A549 (cell line): ENCODE results near the gene PNRC2.

Experiments used
- CHD2 ChIP-seq: fragments of 150-350 bp; IDR thresholded peaks from 2 replicates; pipeline ENCODE4 v1.6.1; 2014; ENCODE audit warnings: low read length; ENCODE audit not compliant: partially characterized antibody
- EP300 ChIP-seq, 2 experiments: fragments of >200 bp; sonication (Bioruptor Twin); formaldehyde crosslinking; IDR thresholded peaks; 2 replicates in 1 of 2; 3 replicates in 1 of 2; pipeline ENCODE4 v1.6.1; 2016 to 2017
- FOSL2 ChIP-seq, 2 experiments: fragments of 450-650 bp in 1 of 2; fragments of >200 bp in 1 of 2; sonication (Bioruptor Twin) in 1 of 2; formaldehyde crosslinking; IDR thresholded peaks; 2 replicates each; pipeline versions ENCODE4 v1.5.0 to v1.6.1; 2016 to 2020; ENCODE audit warnings: mild to moderate bottlenecking in 1 of 2, moderate library complexity in 1 of 2
- HDAC2 ChIP-seq: fragments of 200-600 bp; sonication (generic); IDR thresholded peaks from 2 replicates; pipeline ENCODE4 v1.6.1; 2016
- JUN ChIP-seq, 2 experiments: fragments of >200 bp; sonication (Bioruptor Twin); formaldehyde crosslinking; IDR thresholded peaks; 2 replicates in 1 of 2; 3 replicates in 1 of 2; pipeline ENCODE4 v1.6.1; 2016 to 2017
- MAZ ChIP-seq: fragments of 150-350 bp; IDR thresholded peaks from 2 replicates; pipeline ENCODE4 v1.6.1; 2014; ENCODE audit warnings: antibody characterized with exemption, low read depth, low read length, borderline replicate concordance
- NFE2L2 ChIP-seq: fragments of 150-350 bp; conservative IDR thresholded peaks from 2 replicates; pipeline ENCODE4 v1.6.1; 2014; ENCODE audit warnings: low read length
- POLR2A ChIP-seq: IDR thresholded peaks from 2 replicates; pipeline ENCODE4 v1.6.1; 2012; ENCODE audit warnings: mild to moderate bottlenecking, low read length
- RFX5 ChIP-seq: fragments of 450-650 bp; IDR thresholded peaks from 2 replicates; pipeline ENCODE4 v1.7.1; 2014; ENCODE audit warnings: antibody characterized with exemption, mild to moderate bottlenecking, moderate library complexity
- RNF2 ChIP-seq: fragments of 200-600 bp; sonication (generic); IDR thresholded peaks from 2 replicates; pipeline ENCODE4 v1.6.1; 2016; ENCODE audit warnings: low read depth, mild to moderate bottlenecking, antibody characterized with exemption, moderate library complexity, borderline replicate concordance
- TFCP2L1 ChIP-seq: fragments of 250-450 bp; sonication (Bioruptor Pico); IDR thresholded peaks from 2 replicates; pipeline ENCODE4 v1.5.0; 2021; ENCODE audit warnings: mild to moderate bottlenecking
- TF ChIP-seq, protein P1 (sequence below): fragments of >200 bp; sonication (Bioruptor Twin); formaldehyde crosslinking; IDR thresholded peaks from 3 replicates; pipeline ENCODE4 v1.5.1; 2016
- TF ChIP-seq, protein P2 (sequence below): fragments of 250-450 bp; sonication (Bioruptor Pico); IDR thresholded peaks from 2 replicates; pipeline ENCODE4 v1.5.0; 2021; ENCODE audit warnings: mild to moderate bottlenecking, moderate library complexity, borderline replicate concordance
- TF ChIP-seq, protein P3 (sequence below): fragments of 450-650 bp; IDR thresholded peaks from 2 replicates; pipeline ENCODE4 v1.6.1; 2014; ENCODE audit warnings: antibody characterized with exemption

DNA sequence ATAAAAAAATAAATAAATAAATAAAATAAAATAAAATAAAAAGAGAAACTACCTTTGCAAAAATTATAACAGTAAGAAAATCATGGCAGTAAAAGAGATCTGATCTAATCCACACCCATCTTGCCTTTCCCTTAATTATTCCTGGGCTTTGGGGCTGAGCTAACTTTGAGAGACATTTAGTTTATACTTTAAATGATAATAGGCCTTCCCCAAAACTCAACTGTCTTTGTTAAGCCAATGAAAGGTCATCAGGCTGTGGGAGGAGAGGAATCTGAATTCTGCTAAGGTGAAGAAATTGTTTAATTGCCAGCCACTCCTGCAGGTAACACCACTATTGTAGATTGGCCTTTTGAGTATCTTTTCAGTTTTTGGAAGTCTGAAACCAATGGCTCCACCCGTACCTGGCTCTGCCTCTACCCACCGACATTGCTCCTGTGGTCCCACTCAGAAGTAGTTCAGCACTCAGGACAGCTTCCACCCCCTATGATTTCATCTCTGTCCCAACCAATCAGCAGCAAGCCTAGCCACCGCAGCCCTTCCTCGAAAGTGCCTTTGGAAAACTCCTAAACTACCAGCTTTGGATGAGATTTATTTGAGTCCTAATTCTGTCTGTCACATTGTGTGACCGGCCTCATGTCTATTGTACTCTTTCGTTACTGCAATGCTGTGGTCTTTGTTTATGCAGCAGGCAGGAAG lies 23.0 kb upstream of the PNRC2 start:
- TF ChIP-seq EP300 (IDR thresholded peaks at IDR 0.05), result no peak
- no peak for TF ChIP-seq JUN (IDR thresholded peaks at IDR 0.05)
- TF ChIP-seq, protein P1, sequence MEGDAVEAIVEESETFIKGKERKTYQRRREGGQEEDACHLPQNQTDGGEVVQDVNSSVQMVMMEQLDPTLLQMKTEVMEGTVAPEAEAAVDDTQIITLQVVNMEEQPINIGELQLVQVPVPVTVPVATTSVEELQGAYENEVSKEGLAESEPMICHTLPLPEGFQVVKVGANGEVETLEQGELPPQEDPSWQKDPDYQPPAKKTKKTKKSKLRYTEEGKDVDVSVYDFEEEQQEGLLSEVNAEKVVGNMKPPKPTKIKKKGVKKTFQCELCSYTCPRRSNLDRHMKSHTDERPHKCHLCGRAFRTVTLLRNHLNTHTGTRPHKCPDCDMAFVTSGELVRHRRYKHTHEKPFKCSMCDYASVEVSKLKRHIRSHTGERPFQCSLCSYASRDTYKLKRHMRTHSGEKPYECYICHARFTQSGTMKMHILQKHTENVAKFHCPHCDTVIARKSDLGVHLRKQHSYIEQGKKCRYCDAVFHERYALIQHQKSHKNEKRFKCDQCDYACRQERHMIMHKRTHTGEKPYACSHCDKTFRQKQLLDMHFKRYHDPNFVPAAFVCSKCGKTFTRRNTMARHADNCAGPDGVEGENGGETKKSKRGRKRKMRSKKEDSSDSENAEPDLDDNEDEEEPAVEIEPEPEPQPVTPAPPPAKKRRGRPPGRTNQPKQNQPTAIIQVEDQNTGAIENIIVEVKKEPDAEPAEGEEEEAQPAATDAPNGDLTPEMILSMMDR, result no peak
- no peak for TF ChIP-seq MAZ
- TF ChIP-seq POLR2A, result no peak
- TF ChIP-seq, protein P2, sequence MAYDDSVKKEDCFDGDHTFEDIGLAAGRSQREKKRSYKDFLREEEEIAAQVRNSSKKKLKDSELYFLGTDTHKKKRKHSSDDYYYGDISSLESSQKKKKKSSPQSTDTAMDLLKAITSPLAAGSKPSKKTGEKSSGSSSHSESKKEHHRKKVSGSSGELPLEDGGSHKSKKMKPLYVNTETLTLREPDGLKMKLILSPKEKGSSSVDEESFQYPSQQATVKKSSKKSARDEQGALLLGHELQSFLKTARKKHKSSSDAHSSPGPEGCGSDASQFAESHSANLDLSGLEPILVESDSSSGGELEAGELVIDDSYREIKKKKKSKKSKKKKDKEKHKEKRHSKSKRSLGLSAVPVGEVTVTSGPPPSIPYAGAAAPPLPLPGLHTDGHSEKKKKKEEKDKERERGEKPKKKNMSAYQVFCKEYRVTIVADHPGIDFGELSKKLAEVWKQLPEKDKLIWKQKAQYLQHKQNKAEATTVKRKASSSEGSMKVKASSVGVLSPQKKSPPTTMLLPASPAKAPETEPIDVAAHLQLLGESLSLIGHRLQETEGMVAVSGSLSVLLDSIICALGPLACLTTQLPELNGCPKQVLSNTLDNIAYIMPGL (CRISPR knock-in tag), result no peak
- no peak for TF ChIP-seq RFX5
- no peak for TF ChIP-seq RNF2
- no peak for TF ChIP-seq NFE2L2
- no peak for TF ChIP-seq HDAC2
- TF ChIP-seq, protein P3, sequence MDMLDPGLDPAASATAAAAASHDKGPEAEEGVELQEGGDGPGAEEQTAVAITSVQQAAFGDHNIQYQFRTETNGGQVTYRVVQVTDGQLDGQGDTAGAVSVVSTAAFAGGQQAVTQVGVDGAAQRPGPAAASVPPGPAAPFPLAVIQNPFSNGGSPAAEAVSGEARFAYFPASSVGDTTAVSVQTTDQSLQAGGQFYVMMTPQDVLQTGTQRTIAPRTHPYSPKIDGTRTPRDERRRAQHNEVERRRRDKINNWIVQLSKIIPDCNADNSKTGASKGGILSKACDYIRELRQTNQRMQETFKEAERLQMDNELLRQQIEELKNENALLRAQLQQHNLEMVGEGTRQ, result no peak
- no peak for TF ChIP-seq FOSL2 (IDR thresholded peaks at IDR 0.05)
- no peak for TF ChIP-seq FOSL2 (CRISPR knock-in tag; IDR thresholded peaks at IDR 0.05)
- TF ChIP-seq TFCP2L1 (CRISPR knock-in tag), result no peak
- TF ChIP-seq CHD2, result no peak
